ENCODE measurements around the gene CATSPERE. TPM values are rescaled to one million over a fixed set of nuclear protein-coding genes. Genes with fewer than 3 reads are reported as not detected.
"Not testable (repeated sequence)": the region's sequence is repeated elsewhere in the genome, so short reads cannot be mapped to it uniquely, and the experiment has no call there.

Gene CATSPERE
- total and polyA plus RNA-seq, 2 of the 8 experiments (the other 6 are each of a cell fraction or from before 2014, with no cell fraction given) = 0.05 to 0.45 TPM

GRCh38 chr1:244578205-244578604 is 117.1 kb downstream of the CATSPERE start:
- H4K20me1 ChIP-seq (replicated peaks in 1 of 2; ENCODE audit: control insufficient read depth in 1 of 2, insufficient read depth in 2 of 2, low read length in 2 of 2); H3K14ac ChIP-seq (ENCODE audit: insufficient read length); H3K4ac ChIP-seq (replicated peaks; ENCODE audit: insufficient read length, low read depth, low read length); H3K23ac ChIP-seq (ENCODE audit: insufficient read length); H3K27ac ChIP-seq (ENCODE audit: low read depth, low read length); H3K23me2 ChIP-seq (ENCODE audit: low read depth, low read length); DNase-seq (ENCODE audit: low read depth in 1 of 2, low spot score in 2 of 2); H3K18ac ChIP-seq (ENCODE audit: extremely low read depth, low read length); H2AFZ ChIP-seq (ENCODE audit: low read length); H2BK5ac ChIP-seq (ENCODE audit: low read depth, low read length); H4K8ac ChIP-seq (ENCODE audit: extremely low read depth, insufficient read depth, low read length); H2BK20ac ChIP-seq (ENCODE audit: low read length); H2AK5ac ChIP-seq (ENCODE audit: low read depth, low read length); H4K5ac ChIP-seq (ENCODE audit: insufficient read length, low read depth, low read length); H3K4me1 ChIP-seq (replicated peaks in 1 of 4; ENCODE audit: control insufficient read depth in 3 of 4, insufficient read depth in 4 of 4, low read length in 3 of 4); H3K9me3 ChIP-seq (ENCODE audit: insufficient read depth in 2 of 2, low read depth in 1 of 2, low read length in 1 of 2); H3K4me2 ChIP-seq (ENCODE audit: insufficient read depth in 1 of 2, low read depth in 2 of 2, low read length in 2 of 2); H3K56ac ChIP-seq (replicated peaks; ENCODE audit: insufficient read length, low read depth, low read length); H3K27me3 ChIP-seq (replicated peaks in 1 of 4; ENCODE audit: control insufficient read depth in 3 of 4, extremely low read depth in 1 of 4, insufficient read depth in 3 of 4, low read length in 3 of 4); H2BK15ac ChIP-seq (ENCODE audit: low read length); H3K79me2 ChIP-seq (ENCODE audit: control insufficient read depth in 1 of 2, insufficient read depth in 2 of 2, low read length in 2 of 2); H2BK120ac ChIP-seq (replicated peaks; ENCODE audit: low read depth, low read length); H3K36me3 ChIP-seq (ENCODE audit: control insufficient read depth in 2 of 4, insufficient read depth in 4 of 4, low read length in 3 of 4); H3K9ac ChIP-seq (replicated peaks in 1 of 4; ENCODE audit: extremely low read depth in 1 of 4, low read depth in 3 of 4, low read length in 3 of 4); CTCF ChIA-PET (ENCODE audit: partially characterized antibody); H3K79me1 ChIP-seq (ENCODE audit: low read depth, low read length); H4K91ac ChIP-seq (replicated peaks; ENCODE audit: insufficient read length, low read length); FAIRE-seq; H3K4me3 ChIP-seq (ENCODE audit: extremely low read depth in 1 of 4, insufficient read depth in 2 of 4, low read depth in 3 of 4, low read length in 4 of 4); H2BK12ac ChIP-seq (ENCODE audit: low read depth, low read length): not testable (repeated sequence)
- POLR2A ChIA-PET (ENCODE audit: partially characterized antibody) = interaction anchor here (0.6 kb wide), 1 partner anchor 84 kb away, joined by 3 read pairs; no protein-coding TSS in a partner anchor
- WGBS, 2 experiments (ENCODE audit: extremely low coverage in 1 of 2, insufficient coverage in 1 of 2, insufficient read length in 1 of 2, insufficient replicate concordance in 2 of 2, low coverage in 1 of 2, low lambda C conversion rate in 2 of 2, missing lambda C conversion rate in 1 of 2) = 87% methylated on average over 7 of the region's 7 CpGs; no CpG with 5 or more reads in 1 of the 2 experiments
